Natural killer cell (primary cell): ENCODE measurements around the gene SARNP. TPM values are rescaled to one million over a fixed set of nuclear protein-coding genes. Genes with fewer than 3 reads are reported as not detected.

Experiments
- ATAC-seq, 3 donors: fragments of 150-1000 bp in 2 of 3; fragments of 200-7000 bp in 1 of 3; cut with Tn5 transposase; 1 replicate in 1 of 3; 2 replicates in 2 of 3; pipeline ENCODE4 v1.10.0; 2021; ENCODE audit warnings: mild to moderate bottlenecking in 2 of 3, moderate library complexity in 2 of 3
- DNase-seq, 2 donors: peaks; one replicate each; pipeline versions ENCODE4 v3.0.0 to v3.0.0-alpha.2; 2013 to 2021; ENCODE audit warnings: mixed read lengths in 1 of 2
- H3K27ac ChIP-seq: one replicate; pipeline ENCODE4 v1.5.1; 2013; ENCODE audit warnings: mild to moderate bottlenecking, low read length
- H3K27me3 ChIP-seq: one replicate; pipeline ENCODE4 v1.6.1; 2013; ENCODE audit warnings: low read length; ENCODE audit not compliant: control insufficient read depth, insufficient read depth
- H3K36me3 ChIP-seq: one replicate; pipeline ENCODE4 v1.6.1; 2013; ENCODE audit warnings: low read length; ENCODE audit not compliant: control insufficient read depth, insufficient read depth
- H3K4me1 ChIP-seq: one replicate; pipeline ENCODE4 v1.6.1; 2013; ENCODE audit warnings: low read length; ENCODE audit not compliant: control insufficient read depth, insufficient read depth
- H3K4me3 ChIP-seq: one replicate; pipeline ENCODE4 v1.5.1; 2013; ENCODE audit warnings: low read length
- H3K9me3 ChIP-seq: one replicate; pipeline ENCODE4 v1.6.1; 2013; ENCODE audit warnings: low read length; ENCODE audit not compliant: control insufficient read depth, insufficient read depth
- H3K27ac Mint-ChIP-seq, 2 donors: one replicate each; pipeline ENCODE4 v1.8.0; 2022; ENCODE audit warnings: mild to moderate bottlenecking in 2 of 2, mixed read lengths in 2 of 2, moderate library complexity in 1 of 2
- H3K27me3 Mint-ChIP-seq, 2 donors: one replicate each; pipeline ENCODE4 v1.8.0; 2022; ENCODE audit warnings: low read depth in 2 of 2, mixed read lengths in 2 of 2
- H3K36me3 Mint-ChIP-seq: one replicate; pipeline ENCODE4 v1.8.0; 2022; ENCODE audit warnings: mixed read lengths
- H3K4me1 Mint-ChIP-seq, 2 donors: one replicate each; pipeline ENCODE4 v1.8.0; 2022; ENCODE audit warnings: mixed read lengths in 2 of 2
- H3K4me3 Mint-ChIP-seq: one replicate; pipeline ENCODE4 v1.8.0; 2022; ENCODE audit warnings: mild to moderate bottlenecking, moderate library complexity, mixed read lengths
- H3K9me3 Mint-ChIP-seq, 2 donors: one replicate each; pipeline ENCODE4 v1.8.0; 2022; ENCODE audit warnings: mixed read lengths in 2 of 2
- CTCF ChIP-seq: fragments of 200-600 bp; IDR thresholded peaks from one replicate; pipeline ENCODE4 v1.8.0; 2022; ENCODE audit warnings: antibody characterized with exemption
- WGBS: methylation state at CpG from one replicate; pipeline ENCODE4 v1.1.7; 2013; ENCODE audit warnings: missing lambda C conversion rate; ENCODE audit not compliant: insufficient coverage; 5-methylcytosine and 5-hydroxymethylcytosine counted together
- intact Hi-C: fragments of 100-400 bp; cut with micrococcal nuclease; formaldehyde crosslinking; loops from one replicate; pipeline ENCODE4 v1.14.2; 2022
- total RNA-seq, 4 donors: library from RNA; stranded (reverse); fragments of 120-200 nt in 1 of 4; gene quantifications; one replicate each; pipeline versions ENCODE4 v1.2.3 to v1.2.4, GENCODE V29; 2013 to 2022

Gene SARNP
- total RNA-seq, 3 donors from 2014 or later (not counting 1 experiment from before 2014, with no cell fraction given): 50.5 to 57.0 (median 51.2) TPM

GRCh38 chr12:55723516-55724225 lies 93.9 kb downstream of the SARNP start:
- intact Hi-C loops: loop anchor here (1.0 kb wide), 1 partner anchor 15 kb away; no protein-coding TSS in a partner anchor
- Mint-ChIP-seq H3K9me3 (no peaks in the 10 kb centered on the region), H3K36me3 (peaks cover 10% of the 10 kb centered on the region), H3K27me3 (no peaks in the 10 kb centered on the region), H3K4me1 (peaks cover 33 to 37% of the 10 kb centered on the region in 2 donors), H3K27ac (peak overlapping the region in 1 of 2 donors; percentile 52), H3K4me3 (no peak overlapping the region)
- no peak for TF ChIP-seq CTCF
- Histone ChIP-seq H3K36me3 (peaks cover 37% of the 10 kb centered on the region), H3K4me3 (no peak overlapping the region), H3K27me3 (no peaks in the 10 kb centered on the region), H3K9me3 (no peaks in the 10 kb centered on the region), H3K4me1 (peaks cover 47% of the 10 kb centered on the region), H3K27ac (no peak overlapping the region)
- ATAC-seq (no peak), DNase-seq (no peak)
- 92% methylated on average over 10 of the region's 10 CpGs for WGBS

GRCh38 chr12:55722948-55723347 lies 94.6 kb downstream of the SARNP start:
- H3K9me3 Mint-ChIP-seq: no peaks in the 10 kb centered on the region
- H3K9me3 ChIP-seq: no peaks in the 10 kb centered on the region
- TF ChIP-seq CTCF: no peak
- peaks cover 10% of the 10 kb centered on the region for H3K36me3 Mint-ChIP-seq
- H3K4me1 ChIP-seq: peaks cover 45% of the 10 kb centered on the region
- H3K27me3 Mint-ChIP-seq: no peaks in the 10 kb centered on the region
- H3K27ac Mint-ChIP-seq: no peak overlapping the region
- intact Hi-C loops: no loop called here
- H3K4me3 Mint-ChIP-seq: no peak overlapping the region
- peaks cover 37% of the 10 kb centered on the region for H3K36me3 ChIP-seq
- WGBS: 92% methylated on average over 8 of the region's 8 CpGs
- DNase-seq: no peak
- H3K4me1 Mint-ChIP-seq: peaks cover 33 to 41% of the 10 kb centered on the region in 2 donors
- no peak for ATAC-seq
- no peak overlapping the region for H3K27ac ChIP-seq
- no peak overlapping the region for H3K4me3 ChIP-seq
- no peaks in the 10 kb centered on the region for H3K27me3 ChIP-seq

- no peaks in the 10 kb centered on the region for H3K27me3 ChIP-seq
- peak overlapping the region in 1 of 2 donors; percentile 18 for H3K27ac Mint-ChIP-seq
These were observed 95.8 kb downstream of the SARNP start for GRCh38 chr12:55721601-55722213.

More at GRCh38 chr12:55721601-55722213, 95.8 kb downstream of the SARNP start:
- Histone ChIP-seq H3K9me3 (no peaks in the 10 kb centered on the region), H3K4me1 (peaks cover 44% of the 10 kb centered on the region), H3K4me3 (no peak overlapping the region), H3K36me3 (peaks cover 33% of the 10 kb centered on the region), H3K27ac (no peak overlapping the region)
- no peaks in the 10 kb centered on the region for H3K27me3 Mint-ChIP-seq
- TF ChIP-seq CTCF: no peak
- intact Hi-C loops: no loop called here
- peaks cover 10% of the 10 kb centered on the region for H3K36me3 Mint-ChIP-seq
- no peak for DNase-seq
- no peaks in the 10 kb centered on the region for H3K9me3 Mint-ChIP-seq
- no peak overlapping the region for H3K4me3 Mint-ChIP-seq
- no peak for ATAC-seq
- 85% methylated on average over 13 of the region's 14 CpGs for WGBS
- peaks cover 22 to 38% of the 10 kb centered on the region in 2 donors for H3K4me1 Mint-ChIP-seq
